ENCODE measurements around the gene DMPK.

DNA sequence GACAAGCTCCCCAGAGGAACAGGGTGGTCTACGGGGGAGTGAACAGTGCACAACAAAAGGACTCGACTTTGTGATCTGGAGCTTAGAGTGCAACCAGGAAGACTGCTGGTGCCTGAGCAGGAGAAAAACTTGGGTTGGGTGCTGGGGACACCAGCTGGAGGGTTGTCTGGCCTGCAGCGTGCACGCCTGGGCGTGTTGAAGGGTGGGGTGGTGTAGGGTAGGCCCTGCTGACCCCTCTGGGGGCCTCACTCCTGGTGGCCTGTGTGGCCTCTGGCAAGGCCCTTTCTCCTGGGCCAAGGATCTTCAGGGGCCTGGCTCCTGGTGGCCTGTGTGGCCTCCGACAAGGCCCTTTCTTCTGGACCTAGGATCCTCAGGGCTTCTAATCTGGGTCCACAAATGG lies 37.5 kb upstream of the DMPK start:
- TF ChIP-seq CTCF (IDR thresholded peaks at IDR 0.05; ENCODE audit: poor library complexity, severe bottlenecking) (no peak), EZH2 (IDR thresholded peaks at IDR 0.05; ENCODE audit: borderline replicate concordance, insufficient read depth, low read length, poor library complexity, severe bottlenecking) (no peak), TAF1 (IDR thresholded peaks at IDR 0.05; ENCODE audit: low read depth) (no peak)

Measured in neural cell (in vitro differentiated cells).